HL-60 (cell line): ENCODE results near the gene RBBP4.
"Not testable (repeated sequence)": the region's sequence is repeated elsewhere in the genome, so short reads cannot be mapped to it uniquely, and the experiment has no call there.

Experiments
- DNase-seq, 2 experiments: peaks; one replicate each; pipeline ENCODE4 v3.0.0-alpha.2; 2010 to 2020; ENCODE audit warnings: low read depth in 1 of 2, low spot score in 1 of 2
- H3K27ac ChIP-seq: fragments of 250-450 bp; sonication (Bioruptor Pico); replicated peaks from 2 replicates; pipeline ENCODE4 v1.5.1; 2020; ENCODE audit warnings: mild to moderate bottlenecking, moderate library complexity
- H3K27me3 ChIP-seq: fragments of 250-450 bp; sonication (Bioruptor Pico); 2 replicates; pipeline ENCODE4 v1.5.1; 2021; ENCODE audit warnings: mild to moderate bottlenecking, moderate library complexity; ENCODE audit not compliant: insufficient read depth, poor library complexity, severe bottlenecking
- H3K4me3 ChIP-seq: replicated peaks from 2 replicates; pipeline ENCODE4 v1.5.1; 2011; ENCODE audit warnings: mild to moderate bottlenecking, control low read depth, low read length; ENCODE audit not compliant: insufficient read depth
- GABPA ChIP-seq: IDR thresholded peaks from 2 replicates; pipeline ENCODE4 v1.6.1; 2012; ENCODE audit warnings: low read depth
- POLR2AphosphoS5 ChIP-seq: IDR thresholded peaks from 2 replicates; pipeline ENCODE4 v1.6.1; 2012; ENCODE audit warnings: low read depth
- REST ChIP-seq: IDR thresholded peaks from 2 replicates; pipeline ENCODE4 v1.6.1; 2012; ENCODE audit warnings: low read depth; ENCODE audit not compliant: insufficient replicate concordance
- SPI1 ChIP-seq: IDR thresholded peaks from 2 replicates; pipeline ENCODE4 v1.6.1; 2012; ENCODE audit warnings: low read depth, mild to moderate bottlenecking, borderline replicate concordance
- TF ChIP-seq, protein P1 (sequence below): IDR thresholded peaks from one replicate; pipeline ENCODE4 v1.5.1; 2011; ENCODE audit warnings: low read length, control low read depth, inconsistent platforms; ENCODE audit not compliant: insufficient read depth

The RBBP4 gene

GRCh38 chr1:32676945-32677344, 25.9 kb downstream of the RBBP4 start:
- Histone ChIP-seq H3K27me3 (no peaks in the 10 kb centered on the region), H3K27ac (no peak overlapping the region), H3K4me3 (no peak overlapping the region)
- TF ChIP-seq, protein P1, sequence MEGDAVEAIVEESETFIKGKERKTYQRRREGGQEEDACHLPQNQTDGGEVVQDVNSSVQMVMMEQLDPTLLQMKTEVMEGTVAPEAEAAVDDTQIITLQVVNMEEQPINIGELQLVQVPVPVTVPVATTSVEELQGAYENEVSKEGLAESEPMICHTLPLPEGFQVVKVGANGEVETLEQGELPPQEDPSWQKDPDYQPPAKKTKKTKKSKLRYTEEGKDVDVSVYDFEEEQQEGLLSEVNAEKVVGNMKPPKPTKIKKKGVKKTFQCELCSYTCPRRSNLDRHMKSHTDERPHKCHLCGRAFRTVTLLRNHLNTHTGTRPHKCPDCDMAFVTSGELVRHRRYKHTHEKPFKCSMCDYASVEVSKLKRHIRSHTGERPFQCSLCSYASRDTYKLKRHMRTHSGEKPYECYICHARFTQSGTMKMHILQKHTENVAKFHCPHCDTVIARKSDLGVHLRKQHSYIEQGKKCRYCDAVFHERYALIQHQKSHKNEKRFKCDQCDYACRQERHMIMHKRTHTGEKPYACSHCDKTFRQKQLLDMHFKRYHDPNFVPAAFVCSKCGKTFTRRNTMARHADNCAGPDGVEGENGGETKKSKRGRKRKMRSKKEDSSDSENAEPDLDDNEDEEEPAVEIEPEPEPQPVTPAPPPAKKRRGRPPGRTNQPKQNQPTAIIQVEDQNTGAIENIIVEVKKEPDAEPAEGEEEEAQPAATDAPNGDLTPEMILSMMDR, result no peak
- TF ChIP-seq REST (no peak), POLR2AphosphoS5 (no peak), GABPA (no peak), SPI1 (no peak)
- DNase-seq, result no peak

GRCh38 chr1:32679993-32680392, 29.0 kb downstream of the RBBP4 start:
- H3K4me3 ChIP-seq, H3K27me3 ChIP-seq, DNase-seq, H3K27ac ChIP-seq: not testable (repeated sequence)

DNA sequence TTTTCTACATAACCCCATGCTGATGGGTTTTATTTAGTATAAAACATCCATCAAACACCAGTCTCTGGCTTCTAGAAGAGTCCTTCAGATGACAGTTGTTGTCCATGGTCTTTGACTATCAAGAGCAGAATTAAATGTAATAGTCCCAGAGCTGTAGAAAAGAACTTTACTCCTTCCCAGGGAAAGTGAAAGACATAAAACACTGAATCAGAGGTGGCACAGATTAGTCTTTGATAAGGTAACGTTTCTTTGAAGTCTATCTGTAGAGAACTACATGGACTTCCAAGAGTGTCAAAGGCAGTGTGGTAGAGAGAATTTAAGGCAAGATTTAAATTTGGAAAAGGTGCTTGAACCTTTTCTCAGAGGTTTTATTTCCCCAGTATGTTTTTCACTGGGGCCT, 29.6 kb downstream of the RBBP4 start:
- no peak overlapping the region for H3K4me3 ChIP-seq
- TF ChIP-seq, protein P1, result no peak
- TF ChIP-seq GABPA (no peak), POLR2AphosphoS5 (no peak), REST (no peak), SPI1 (no peak)
- no peaks in the 10 kb centered on the region for H3K27me3 ChIP-seq
- H3K27ac ChIP-seq, result no peak overlapping the region
- DNase-seq, result no peak

DNA sequence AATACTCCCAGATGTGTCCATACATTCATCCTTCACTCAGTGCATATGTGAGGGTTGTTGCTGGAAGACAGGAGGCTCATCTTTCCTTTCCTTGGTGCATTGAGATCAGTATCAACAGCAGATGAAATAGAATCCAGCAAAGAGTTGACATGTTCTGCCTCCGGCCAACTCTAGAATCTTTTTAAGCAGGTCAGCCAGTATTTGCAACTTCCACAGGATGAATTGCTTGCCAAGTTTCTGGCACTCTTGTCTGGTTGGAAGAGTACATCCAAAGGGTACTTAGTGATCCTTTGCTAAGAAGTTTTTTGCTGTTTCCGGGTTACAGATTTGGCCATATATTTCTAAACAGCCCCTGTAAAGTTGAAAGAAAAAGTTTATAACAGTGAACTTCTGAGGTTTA, 30.5 kb downstream of the RBBP4 start:
- no peak for DNase-seq
- no peak for TF ChIP-seq SPI1
- TF ChIP-seq GABPA, result no peak
- no peak for TF ChIP-seq POLR2AphosphoS5
- TF ChIP-seq, protein P1, result no peak
- TF ChIP-seq REST, result no peak
- no peak overlapping the region for H3K27ac ChIP-seq

More for the DNA sequence above, 30.5 kb downstream of the RBBP4 start:
- Histone ChIP-seq H3K4me3 (no peak overlapping the region), H3K27me3 (no peaks in the 10 kb centered on the region)
